Mesenchymal stem cell (in vitro differentiated cells and primary cell): ENCODE measurements around the gene RPP14.
"Not testable (repeated sequence)": the region's sequence is repeated elsewhere in the genome, so short reads cannot be mapped to it uniquely, and the experiment has no call there.

ENCODE experiments used
- DNase-seq: peaks from one replicate; pipeline ENCODE4 v3.0.0-alpha.2; 2013
- H2AFZ ChIP-seq: one replicate; pipeline ENCODE4 v1.6.1; 2013; ENCODE audit warnings: low read depth, mild to moderate bottlenecking, control low read depth, inconsistent platforms, low read length, moderate library complexity
- H2AK5ac ChIP-seq: 2 replicates; pipeline ENCODE4 v1.6.1; 2013; ENCODE audit warnings: low read length, moderate library complexity, mild to moderate bottlenecking, inconsistent platforms; ENCODE audit not compliant: severe bottlenecking
- H2BK120ac ChIP-seq: one replicate; pipeline ENCODE4 v1.6.1; 2013; ENCODE audit warnings: low read depth, mild to moderate bottlenecking, inconsistent platforms, low read length, moderate library complexity
- H2BK12ac ChIP-seq, 2 experiments: one replicate each; pipeline ENCODE4 v1.6.1; 2013; ENCODE audit warnings: inconsistent platforms in 2 of 2, low read length in 2 of 2, mild to moderate bottlenecking in 2 of 2, moderate library complexity in 2 of 2, control low read depth in 1 of 2
- H2BK15ac ChIP-seq: one replicate; pipeline ENCODE4 v1.6.1; 2013; ENCODE audit warnings: mild to moderate bottlenecking, low read depth, inconsistent platforms; ENCODE audit not compliant: poor library complexity, severe bottlenecking
- H2BK5ac ChIP-seq: 2 replicates; pipeline ENCODE4 v1.6.1; 2013; ENCODE audit warnings: low read depth, mild to moderate bottlenecking, low read length, control low read depth, inconsistent platforms; ENCODE audit not compliant: poor library complexity, severe bottlenecking
- H3K14ac ChIP-seq, 2 experiments: one replicate each; pipeline ENCODE4 v1.6.1; 2013; ENCODE audit warnings: inconsistent platforms in 2 of 2, low read length in 2 of 2, control low read depth in 1 of 2, mild to moderate bottlenecking in 1 of 2, moderate library complexity in 1 of 2
- H3K18ac ChIP-seq, 2 experiments: one replicate each; pipeline ENCODE4 v1.6.1; 2013; ENCODE audit warnings: inconsistent platforms in 2 of 2, low read length in 2 of 2, control low read depth in 1 of 2, low read depth in 1 of 2, mild to moderate bottlenecking in 1 of 2
- H3K23ac ChIP-seq, 2 experiments: one replicate each; pipeline ENCODE4 v1.6.1; 2013; ENCODE audit warnings: inconsistent platforms in 2 of 2, low read length in 2 of 2, mild to moderate bottlenecking in 2 of 2, moderate library complexity in 2 of 2, control low read depth in 1 of 2
- H3K27ac ChIP-seq: 2 replicates; pipeline ENCODE4 v1.5.1; 2013; ENCODE audit warnings: mild to moderate bottlenecking, moderate library complexity, low read length, control low read depth, inconsistent platforms; ENCODE audit not compliant: poor library complexity, severe bottlenecking
- H3K27me3 ChIP-seq, 2 experiments: 2 replicates each; pipeline versions ENCODE4 v1.6.1 to v1.7.0; 2013; ENCODE audit warnings: low read length in 2 of 2, mild to moderate bottlenecking in 2 of 2, moderate library complexity in 2 of 2, control low read depth in 1 of 2, inconsistent platforms in 1 of 2; ENCODE audit not compliant: control insufficient read depth in 1 of 2, insufficient read depth in 1 of 2
- H3K36me3 ChIP-seq, 2 experiments: 2 replicates each; pipeline versions ENCODE4 v1.6.1 to v1.7.0; 2013; ENCODE audit warnings: low read length in 2 of 2, control low read depth in 1 of 2, inconsistent platforms in 1 of 2, low read depth in 1 of 2, mild to moderate bottlenecking in 1 of 2; ENCODE audit not compliant: insufficient read depth in 2 of 2, control insufficient read depth in 1 of 2
- H3K4ac ChIP-seq, 2 experiments: one replicate each; pipeline ENCODE4 v1.6.1; 2013; ENCODE audit warnings: inconsistent platforms in 2 of 2, low read length in 2 of 2, mild to moderate bottlenecking in 2 of 2, moderate library complexity in 2 of 2, control low read depth in 1 of 2, low read depth in 1 of 2
- H3K4me1 ChIP-seq: 2 replicates; pipeline ENCODE4 v1.6.1; 2013; ENCODE audit warnings: low read depth, low read length, control low read depth; ENCODE audit not compliant: control insufficient read depth, insufficient read depth
- H3K4me2 ChIP-seq: 2 replicates; pipeline ENCODE4 v1.6.1; 2013; ENCODE audit warnings: low read length, mild to moderate bottlenecking, inconsistent platforms; ENCODE audit not compliant: poor library complexity, severe bottlenecking
- H3K4me3 ChIP-seq, 2 experiments: 2 replicates each; pipeline versions ENCODE4 v1.5.1 to v1.7.0; 2013; ENCODE audit warnings: low read length in 2 of 2, mild to moderate bottlenecking in 2 of 2, control low read depth in 1 of 2, low read depth in 1 of 2; ENCODE audit not compliant: insufficient read depth in 1 of 2
- H3K79me1 ChIP-seq: replicated peaks from 2 replicates; pipeline ENCODE4 v1.6.1; 2013; ENCODE audit warnings: mild to moderate bottlenecking, control low read depth, low read length, inconsistent platforms; ENCODE audit not compliant: poor library complexity, severe bottlenecking
- H3K9ac ChIP-seq: 2 replicates; pipeline ENCODE4 v1.7.0; 2013; ENCODE audit warnings: mild to moderate bottlenecking, low read length, moderate library complexity
- H3K9me3 ChIP-seq: 2 replicates; pipeline ENCODE4 v1.7.0; 2013; ENCODE audit warnings: mild to moderate bottlenecking, low read length; ENCODE audit not compliant: control insufficient read depth
- H4K8ac ChIP-seq: one replicate; pipeline ENCODE4 v1.6.1; 2013; ENCODE audit warnings: inconsistent platforms, mild to moderate bottlenecking, low read length, moderate library complexity
- H4K91ac ChIP-seq: one replicate; pipeline ENCODE4 v1.6.1; 2013; ENCODE audit warnings: mild to moderate bottlenecking, low read length, inconsistent platforms
- WGBS: methylation state at CpG from one replicate; pipeline ENCODE4 v1.1.7; 2013; ENCODE audit warnings: mixed read lengths; 5-methylcytosine and 5-hydroxymethylcytosine counted together

Gene RPP14

DNA sequence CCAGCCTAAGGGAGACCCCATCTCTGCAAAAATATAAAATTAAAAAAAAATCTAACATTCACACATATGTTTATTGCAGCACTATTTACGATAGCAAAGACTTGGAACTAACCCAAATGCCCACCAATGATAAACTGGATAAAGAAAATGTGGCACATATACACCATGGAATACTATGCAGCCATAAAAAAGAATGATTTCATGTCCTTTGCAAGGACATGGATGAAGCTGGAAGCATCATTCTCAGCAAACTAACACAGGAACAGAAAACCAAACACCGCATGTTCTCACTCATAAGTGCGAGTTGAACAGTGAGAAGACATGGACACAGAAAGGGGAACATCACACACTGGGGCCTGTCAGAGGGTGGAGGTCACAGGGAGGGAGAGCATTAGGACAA, 32.7 kb upstream of the RPP14 start:
- 95% methylated on average over 3 of the region's 3 CpGs for WGBS
- not testable (repeated sequence) for H2AK5ac ChIP-seq, H3K23ac ChIP-seq, H4K8ac ChIP-seq, H3K4me3 ChIP-seq, H2BK120ac ChIP-seq, H3K27ac ChIP-seq, H2AFZ ChIP-seq, H2BK12ac ChIP-seq, H4K91ac ChIP-seq, H3K4ac ChIP-seq, H3K4me2 ChIP-seq, H3K18ac ChIP-seq, H3K14ac ChIP-seq, H3K27me3 ChIP-seq, H3K9me3 ChIP-seq, H3K79me1 ChIP-seq, H2BK15ac ChIP-seq, DNase-seq, H3K9ac ChIP-seq, H3K4me1 ChIP-seq, H2BK5ac ChIP-seq
- peaks cover 3 to 13% of the 10 kb centered on the region in 2 experiments for H3K36me3 ChIP-seq

DNA sequence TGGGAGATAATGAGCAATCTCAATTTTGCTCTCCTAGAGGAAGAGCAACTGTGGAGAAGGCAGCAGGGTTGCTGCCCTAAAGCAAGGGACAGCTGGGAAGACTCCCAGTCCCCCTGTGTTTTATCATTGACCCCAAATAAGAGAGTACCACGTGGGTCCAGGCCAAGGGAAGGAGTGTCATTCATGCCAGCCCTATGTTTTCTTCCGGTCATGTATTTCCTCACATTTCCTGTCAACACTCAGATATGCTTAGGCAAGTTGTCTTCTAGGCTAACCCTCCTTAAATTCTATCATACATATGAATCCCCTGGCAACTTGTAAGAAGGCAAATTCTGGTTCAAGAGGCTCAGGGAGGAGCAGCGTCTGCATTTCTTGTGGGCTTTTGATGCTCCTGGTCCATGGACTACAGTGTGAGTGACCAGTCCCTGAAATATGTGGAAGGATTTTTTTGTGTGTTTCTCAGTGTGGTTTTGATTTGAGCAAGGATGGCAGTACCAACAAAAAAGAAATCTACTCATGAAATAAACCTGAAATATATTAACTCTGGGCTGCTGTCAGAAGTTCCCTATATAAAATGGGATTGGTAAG, 31.9 kb upstream of the RPP14 start:
- H4K8ac ChIP-seq, result no peak overlapping the region
- H3K18ac ChIP-seq, result no peak overlapping the region
- no peak overlapping the region for H4K91ac ChIP-seq
- no peaks in the 10 kb centered on the region for H3K27me3 ChIP-seq
- H2BK15ac ChIP-seq, result no peak overlapping the region
- peaks cover 3% of the 10 kb centered on the region for H3K4me1 ChIP-seq
- 69% methylated on average over 3 of the region's 3 CpGs for WGBS
- no peak overlapping the region for H3K9ac ChIP-seq
- H2AK5ac ChIP-seq, result no peak overlapping the region
- H3K36me3 ChIP-seq, result peaks cover 3 to 10% of the 10 kb centered on the region in 2 experiments
- H2BK120ac ChIP-seq, result no peak overlapping the region
- no peak overlapping the region for H3K4ac ChIP-seq
- H3K14ac ChIP-seq, result no peak overlapping the region
- H3K4me2 ChIP-seq, result no peak overlapping the region
- H2AFZ ChIP-seq, result no peak overlapping the region
- no peaks in the 10 kb centered on the region for H3K9me3 ChIP-seq
- H3K23ac ChIP-seq, result no peak overlapping the region
- no peak for DNase-seq
- H3K79me1 ChIP-seq, result no peaks in the 10 kb centered on the region
- H3K27ac ChIP-seq, result no peak overlapping the region
- H2BK5ac ChIP-seq, result no peak overlapping the region
- no peak overlapping the region for H3K4me3 ChIP-seq
- no peak overlapping the region for H2BK12ac ChIP-seq

DNA sequence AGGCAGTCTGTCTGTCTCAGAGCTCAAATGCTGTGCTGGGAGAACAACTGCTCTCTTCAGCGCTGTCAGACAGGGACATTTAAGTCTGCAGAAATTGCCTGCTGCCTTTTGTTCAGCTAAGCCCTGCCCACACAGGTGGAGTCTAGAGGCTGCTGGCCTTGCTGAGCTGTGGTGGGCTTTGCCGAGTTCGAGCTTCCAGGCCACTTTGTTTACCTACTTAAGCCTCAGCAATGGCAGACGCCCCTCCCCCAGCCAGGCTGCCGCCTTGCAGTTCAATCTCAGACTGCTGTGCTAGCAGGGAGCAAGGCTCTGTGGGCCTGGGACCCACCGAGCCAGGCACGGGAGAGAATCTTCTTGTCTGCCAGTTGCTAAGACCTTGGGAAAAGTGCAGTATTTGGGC, 25.0 kb upstream of the RPP14 start:
- no peak overlapping the region for H2BK15ac ChIP-seq
- H4K91ac ChIP-seq, result no peak overlapping the region
- H2BK12ac ChIP-seq, result no peak overlapping the region
- H3K14ac ChIP-seq, result no peak overlapping the region
- no peak overlapping the region for H2BK5ac ChIP-seq
- no peak overlapping the region for H3K4me3 ChIP-seq
- no peaks in the 10 kb centered on the region for H3K79me1 ChIP-seq
- H3K27me3 ChIP-seq, result no peaks in the 10 kb centered on the region
- DNase-seq, result no peak
- H4K8ac ChIP-seq, result no peak overlapping the region
- no peak overlapping the region for H3K18ac ChIP-seq
- no peak overlapping the region for H2AK5ac ChIP-seq
- H2AFZ ChIP-seq, result no peak overlapping the region
- no peak overlapping the region for H2BK120ac ChIP-seq
- H3K36me3 ChIP-seq, result peaks cover 9 to 14% of the 10 kb centered on the region in 2 experiments
- H3K9me3 ChIP-seq, result no peaks in the 10 kb centered on the region
- no peak overlapping the region for H3K9ac ChIP-seq
- peaks cover 1% of the 10 kb centered on the region for H3K4me1 ChIP-seq
- no peak overlapping the region for H3K4me2 ChIP-seq
- no peak overlapping the region for H3K23ac ChIP-seq
- H3K4ac ChIP-seq, result no peak overlapping the region
- no peak overlapping the region for H3K27ac ChIP-seq
- WGBS, result 76% methylated on average over 7 of the region's 7 CpGs

DNA sequence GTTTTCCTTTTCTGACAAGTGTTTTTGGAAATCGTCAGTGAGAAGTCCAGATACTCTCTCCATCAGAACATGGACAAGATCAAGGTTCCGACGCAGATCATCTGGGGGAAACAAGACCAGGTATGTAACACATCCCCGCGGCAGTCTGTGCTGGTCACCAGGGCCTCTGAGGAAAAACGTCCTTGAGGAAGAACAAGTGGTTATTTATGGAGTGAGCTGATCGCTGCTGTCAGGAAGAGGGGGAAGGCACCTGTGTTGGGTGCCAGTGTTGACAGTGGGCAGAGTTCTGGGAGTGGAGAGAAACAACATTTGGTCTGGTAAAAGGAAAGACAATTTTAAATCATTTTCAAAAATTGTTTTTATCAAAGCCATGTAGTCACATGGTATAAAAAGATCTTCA, 20.7 kb upstream of the RPP14 start:
- Histone ChIP-seq H3K79me1 (no peaks in the 10 kb centered on the region), H3K14ac (no peak overlapping the region), H2AFZ (no peak overlapping the region), H3K4me1 (peaks cover 1% of the 10 kb centered on the region), H3K23ac (no peak overlapping the region), H3K4ac (no peak overlapping the region), H3K27me3 (no peaks in the 10 kb centered on the region), H2BK12ac (no peak overlapping the region), H2BK5ac (no peak overlapping the region), H2BK15ac (no peak overlapping the region), H2BK120ac (no peak overlapping the region), H4K91ac (no peak overlapping the region), H3K4me3 (no peak overlapping the region), H4K8ac (no peak overlapping the region), H3K9ac (no peak overlapping the region), H3K9me3 (no peaks in the 10 kb centered on the region), H3K36me3 (peaks cover 9 to 31% of the 10 kb centered on the region in 2 experiments), H3K18ac (no peak overlapping the region), H3K27ac (no peak overlapping the region), H2AK5ac (no peak overlapping the region), H3K4me2 (no peak overlapping the region)
- no peak for DNase-seq
- 85% methylated on average over 7 of the region's 7 CpGs for WGBS
